ENCODE measurements around the gene EFHD1. TPM values are rescaled to one million over a fixed set of nuclear protein-coding genes. Genes with fewer than 3 reads are reported as not detected.
A peak's percentile ranks its signal among the peaks of the same experiment; 100 is the strongest.
"Not testable (repeated sequence)": the region's sequence is repeated elsewhere in the genome, so short reads cannot be mapped to it uniquely, and the experiment has no call there.

The EFHD1 gene
- total RNA-seq, 1 donor from 2014 or later, result 16.6 TPM

GRCh38 chr2:232689152-232689910, 55.9 kb downstream of the EFHD1 start:
- TF ChIP-seq, protein P1, sequence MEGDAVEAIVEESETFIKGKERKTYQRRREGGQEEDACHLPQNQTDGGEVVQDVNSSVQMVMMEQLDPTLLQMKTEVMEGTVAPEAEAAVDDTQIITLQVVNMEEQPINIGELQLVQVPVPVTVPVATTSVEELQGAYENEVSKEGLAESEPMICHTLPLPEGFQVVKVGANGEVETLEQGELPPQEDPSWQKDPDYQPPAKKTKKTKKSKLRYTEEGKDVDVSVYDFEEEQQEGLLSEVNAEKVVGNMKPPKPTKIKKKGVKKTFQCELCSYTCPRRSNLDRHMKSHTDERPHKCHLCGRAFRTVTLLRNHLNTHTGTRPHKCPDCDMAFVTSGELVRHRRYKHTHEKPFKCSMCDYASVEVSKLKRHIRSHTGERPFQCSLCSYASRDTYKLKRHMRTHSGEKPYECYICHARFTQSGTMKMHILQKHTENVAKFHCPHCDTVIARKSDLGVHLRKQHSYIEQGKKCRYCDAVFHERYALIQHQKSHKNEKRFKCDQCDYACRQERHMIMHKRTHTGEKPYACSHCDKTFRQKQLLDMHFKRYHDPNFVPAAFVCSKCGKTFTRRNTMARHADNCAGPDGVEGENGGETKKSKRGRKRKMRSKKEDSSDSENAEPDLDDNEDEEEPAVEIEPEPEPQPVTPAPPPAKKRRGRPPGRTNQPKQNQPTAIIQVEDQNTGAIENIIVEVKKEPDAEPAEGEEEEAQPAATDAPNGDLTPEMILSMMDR (conservative IDR thresholded peaks at IDR 0.05; ENCODE audit: low read depth, low read length), result no peak
- H3K4me3 ChIP-seq (ENCODE audit: low read depth, low read length), result no peak overlapping the region
- DNase-seq (ENCODE audit: low read depth), result no peak

- not testable (repeated sequence) for H3K4me3 ChIP-seq (ENCODE audit: low read depth, low read length); DNase-seq (ENCODE audit: low read depth)
Measured at GRCh38 chr2:232691117-232691516, 57.7 kb downstream of the EFHD1 start.

- TF ChIP-seq, protein P1 (conservative IDR thresholded peaks at IDR 0.05; ENCODE audit: low read depth, low read length), result no peak
- H3K4me3 ChIP-seq (ENCODE audit: low read depth, low read length), result no peak overlapping the region
- DNase-seq (ENCODE audit: low read depth), result no peak
Measured at GRCh38 chr2:232693344-232693743, 59.9 kb downstream of the EFHD1 start.

GRCh38 chr2:232696609-232697058, 63.2 kb downstream of the EFHD1 start:
- peak overlapping the region; percentile 70 for H3K4me3 ChIP-seq (ENCODE audit: low read depth, low read length)
- no peak for DNase-seq (ENCODE audit: low read depth)
- TF ChIP-seq, protein P1 (conservative IDR thresholded peaks at IDR 0.05; ENCODE audit: low read depth, low read length), result no peak

DNA sequence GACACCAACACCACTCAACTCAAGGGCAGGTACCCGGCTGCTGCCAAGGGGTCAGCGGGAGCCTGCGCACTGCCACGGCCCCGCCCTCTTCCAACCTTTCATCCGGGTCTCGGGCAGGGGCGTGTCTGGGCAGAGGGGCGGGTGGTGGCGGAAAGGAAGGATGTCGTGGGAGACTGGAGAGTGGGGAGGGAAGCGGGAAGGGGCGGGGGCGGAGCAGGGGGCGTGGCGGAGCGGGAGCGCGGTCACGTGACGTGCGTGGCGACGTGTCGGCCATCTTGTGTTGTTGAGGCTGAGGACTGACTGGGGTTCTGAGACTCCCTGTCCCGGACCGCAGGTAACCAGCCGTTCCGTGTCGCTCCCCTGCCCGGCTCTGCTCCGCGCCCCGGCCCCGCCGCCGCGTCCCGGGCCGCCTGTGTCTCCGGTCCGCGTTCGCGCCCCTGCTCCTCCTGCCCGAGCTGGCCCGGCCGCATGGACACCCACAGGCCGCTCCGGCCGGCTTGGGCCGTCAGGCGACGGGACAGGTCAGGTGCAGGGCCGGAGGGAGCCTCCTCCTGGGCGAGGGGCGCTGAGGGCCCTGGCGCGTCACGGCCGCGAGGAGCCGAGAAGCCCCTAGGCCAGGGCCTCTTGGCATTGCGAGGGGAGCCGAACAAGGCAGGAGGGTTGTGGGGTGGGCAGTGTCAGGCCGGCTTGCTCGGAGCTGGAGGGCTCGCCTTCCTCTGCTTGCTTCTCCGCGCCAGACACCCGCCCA, 63.8 kb downstream of the EFHD1 start, which contains the start of gene GIGYF2:
GIGYF2 (plus strand) TSS at position 273 of the 748 bp plus-strand sequence. CDS start 37,867 bp downstream, outside the sequence.
- peak; percentile 50 for DNase-seq (ENCODE audit: low read depth)
- TF ChIP-seq, protein P1 (conservative IDR thresholded peaks at IDR 0.05; ENCODE audit: low read depth, low read length), result no peak
- H3K4me3 ChIP-seq (ENCODE audit: low read depth, low read length), result peak within 1 kb of the TSS; percentile 70

DNA sequence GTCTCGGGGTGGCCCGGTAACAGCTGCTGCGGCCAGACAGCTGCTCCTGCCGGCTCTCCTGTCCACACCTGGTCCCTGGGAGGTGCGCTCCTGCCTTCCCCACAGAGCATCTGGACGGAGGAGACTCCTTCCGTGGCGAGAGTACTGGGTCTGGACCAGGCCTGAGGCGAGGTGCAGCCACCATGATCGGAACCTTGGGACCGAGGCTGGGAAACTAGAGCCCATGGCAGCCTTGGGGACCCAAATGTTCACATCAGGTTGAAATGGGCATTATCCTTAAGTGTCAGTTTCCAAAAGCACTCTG, 64.4 kb downstream of the EFHD1 start:
- peak overlapping the region; percentile 70 for H3K4me3 ChIP-seq (ENCODE audit: low read depth, low read length)
- TF ChIP-seq, protein P1 (conservative IDR thresholded peaks at IDR 0.05; ENCODE audit: low read depth, low read length), result no peak
- DNase-seq (ENCODE audit: low read depth), result no peak

DNA sequence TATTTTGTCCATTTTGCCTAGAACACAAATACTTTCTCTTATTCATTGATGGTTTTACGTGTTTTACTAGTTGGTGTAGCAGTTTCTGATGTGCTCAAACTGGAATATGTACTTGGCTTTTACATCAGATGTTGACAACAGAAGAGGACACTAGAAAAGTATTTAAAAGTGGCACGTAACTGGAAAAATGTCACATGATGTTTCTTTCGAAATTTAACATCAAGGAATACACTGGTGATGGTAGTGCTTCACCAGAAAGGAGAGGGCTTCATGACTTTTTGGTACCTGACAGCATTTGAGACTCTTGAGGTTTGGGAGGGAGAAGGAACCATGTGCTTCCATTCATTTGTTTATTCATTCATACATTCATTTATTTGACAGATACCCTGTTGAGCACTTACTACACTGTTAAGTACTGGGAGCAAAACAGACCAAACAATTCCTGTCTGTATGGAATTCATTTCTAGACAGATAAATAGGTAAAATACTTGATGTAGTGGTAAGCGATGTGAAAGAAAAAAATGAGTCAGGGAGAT, 65.2 kb downstream of the EFHD1 start:
- TF ChIP-seq, protein P1 (conservative IDR thresholded peaks at IDR 0.05; ENCODE audit: low read depth, low read length), result no peak
- peak overlapping the region; percentile 70 for H3K4me3 ChIP-seq (ENCODE audit: low read depth, low read length)
- no peak for DNase-seq (ENCODE audit: low read depth)
